Upper lobe of right lung (tissue), 1 donor: ENCODE results near the gene DLG2. TPM values are rescaled to one million over a fixed set of nuclear protein-coding genes. Genes with fewer than 3 reads are reported as not detected.

Experiments
- ATAC-seq: fragments of 200-7000 bp; cut with Tn5 transposase; one replicate; pipeline ENCODE4 v1.9.1; 2020; ENCODE audit warnings: mild to moderate bottlenecking, moderate library complexity
- DNase-seq: peaks from one replicate; pipeline ENCODE4 v3.0.0-alpha.2; 2020
- H3K27ac ChIP-seq: fragments of 200-600 bp; one replicate; pipeline ENCODE4 v1.8.0; 2022
- H3K27me3 ChIP-seq: fragments of 200-600 bp; one replicate; pipeline ENCODE4 v1.8.0; 2022; ENCODE audit warnings: mild to moderate bottlenecking
- H3K36me3 ChIP-seq: fragments of 200-600 bp; one replicate; pipeline ENCODE4 v1.8.0; 2022
- H3K4me1 ChIP-seq: fragments of 200-600 bp; one replicate; pipeline ENCODE4 v1.8.0; 2022
- H3K4me3 ChIP-seq: fragments of 200-600 bp; one replicate; pipeline ENCODE4 v1.8.0; 2022; ENCODE audit warnings: mild to moderate bottlenecking
- H3K9me3 ChIP-seq: fragments of 200-600 bp; one replicate; pipeline ENCODE4 v1.8.0; 2022
- CTCF ChIP-seq: fragments of 200-600 bp; IDR thresholded peaks from one replicate; pipeline ENCODE4 v1.8.0; 2022; ENCODE audit warnings: antibody characterized with exemption
- intact Hi-C: fragments of 100-400 bp; cut with DNase I; formaldehyde crosslinking; loops from one replicate; pipeline ENCODE4 v1.11.0; 2022
- total RNA-seq: library from RNA; stranded (reverse); fragmentation: NEBNext Ultra II Directional; extraction: Animal tissue kit (Norgen Biotek cat#: 25700); gene quantifications from one replicate; pipeline ENCODE4 v1.2.1, GENCODE V29; 2021
- donor health status: DM: no; HTN: yes; CAD: no; lungs with severe emphysema.

Gene DLG2
- total RNA-seq, 1 donor from 2014 or later = 9.7 TPM

DNA sequence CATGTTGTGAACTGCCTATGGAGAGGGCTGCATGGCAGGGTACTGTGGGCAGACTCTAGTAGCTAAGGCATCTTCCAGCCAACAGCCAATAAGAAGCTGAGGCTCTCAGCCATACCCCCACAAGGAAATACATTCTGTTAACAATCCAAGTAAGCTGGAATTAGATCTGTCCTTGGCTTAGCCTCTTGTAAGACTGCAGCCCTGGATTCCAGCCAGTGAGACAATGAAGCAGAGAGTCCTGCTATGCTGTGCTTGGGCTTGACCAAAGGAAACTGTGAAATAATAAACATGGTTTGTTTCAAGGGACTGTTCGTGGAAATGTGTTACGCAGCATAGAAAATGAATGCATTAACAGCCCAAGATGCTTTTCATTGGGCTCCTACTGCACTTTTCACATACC is 1243.6 kb downstream of the DLG2 start:
- Histone ChIP-seq H3K4me1 (no peaks in the 10 kb centered on the region), H3K9me3 (no peaks in the 10 kb centered on the region), H3K27me3 (no peaks in the 10 kb centered on the region), H3K4me3 (no peak overlapping the region), H3K27ac (no peak overlapping the region), H3K36me3 (no peaks in the 10 kb centered on the region)
- TF ChIP-seq CTCF = no peak
- intact Hi-C loops = no loop called here
- ATAC-seq (no peak), DNase-seq (no peak)

DNA sequence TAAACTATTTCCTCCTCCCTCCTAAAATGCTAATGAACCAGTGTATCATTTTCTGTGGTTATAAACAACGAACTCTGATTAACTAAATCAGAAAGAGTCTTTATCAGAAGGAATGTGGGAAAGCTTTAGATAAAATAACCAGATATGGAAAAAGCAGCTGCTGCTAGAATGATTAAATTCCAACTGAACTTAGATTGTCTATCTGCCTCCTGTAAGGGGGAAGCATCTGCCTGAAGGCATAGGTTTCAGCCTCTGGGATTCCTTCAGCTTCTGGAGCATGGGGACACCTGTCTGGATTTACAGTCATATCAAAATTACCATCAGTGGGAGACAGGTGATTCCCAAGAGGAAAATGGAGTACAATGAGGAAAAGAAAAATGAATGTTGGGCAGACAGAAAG is 1245.5 kb downstream of the DLG2 start:
- no peak for ATAC-seq
- no peaks in the 10 kb centered on the region for H3K9me3 ChIP-seq
- no peak for TF ChIP-seq CTCF
- no peaks in the 10 kb centered on the region for H3K27me3 ChIP-seq
- H3K4me1 ChIP-seq = no peaks in the 10 kb centered on the region
- no peaks in the 10 kb centered on the region for H3K36me3 ChIP-seq
- H3K27ac ChIP-seq = no peak overlapping the region
- intact Hi-C loops = no loop called here
- no peak for DNase-seq
- no peak overlapping the region for H3K4me3 ChIP-seq

DNA sequence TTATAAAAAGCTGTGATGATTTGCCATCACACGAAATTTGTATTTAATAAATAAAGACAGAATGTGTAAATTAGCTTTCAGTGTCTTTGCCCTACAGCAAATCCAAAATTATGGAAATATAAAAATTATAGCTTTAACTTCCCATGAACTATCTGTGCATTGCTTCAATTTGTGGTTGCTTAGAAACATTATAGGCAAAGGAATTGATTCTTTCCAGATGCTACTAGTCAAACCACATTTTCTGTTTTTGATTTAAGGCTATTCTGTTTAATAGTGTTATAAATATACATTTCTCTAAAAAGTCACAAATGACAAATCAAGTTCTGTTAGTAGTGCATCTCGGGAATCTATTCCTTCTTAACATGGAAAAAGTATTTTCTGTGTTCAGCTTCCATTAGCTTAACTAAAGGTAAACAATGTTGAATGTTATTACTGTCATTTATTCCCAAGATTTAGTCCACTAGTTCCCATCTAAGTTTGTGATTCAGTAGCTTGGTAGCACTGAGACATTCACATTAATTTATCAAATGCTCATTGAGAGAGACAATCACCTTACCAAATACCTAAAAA is 1254.7 kb downstream of the DLG2 start:
- no peaks in the 10 kb centered on the region for H3K27me3 ChIP-seq
- intact Hi-C loops = no loop called here
- H3K4me1 ChIP-seq = no peaks in the 10 kb centered on the region
- no peak for DNase-seq
- H3K27ac ChIP-seq = no peak overlapping the region
- no peak overlapping the region for H3K4me3 ChIP-seq
- no peak for ATAC-seq
- no peaks in the 10 kb centered on the region for H3K36me3 ChIP-seq
- no peak for TF ChIP-seq CTCF
- no peaks in the 10 kb centered on the region for H3K9me3 ChIP-seq

- Histone ChIP-seq H3K4me1 (no peaks in the 10 kb centered on the region), H3K27ac (no peak overlapping the region), H3K9me3 (no peaks in the 10 kb centered on the region), H3K27me3 (no peaks in the 10 kb centered on the region), H3K36me3 (no peaks in the 10 kb centered on the region), H3K4me3 (no peak overlapping the region)
- no peak for TF ChIP-seq CTCF
- ATAC-seq (no peak), DNase-seq (no peak)
- intact Hi-C loops = no loop called here
These were observed 1269.1 kb downstream of the DLG2 start for GRCh38 chr11:84358034-84358433.

- intact Hi-C loops = no loop called here
- no peak for ATAC-seq
- Histone ChIP-seq H3K4me3 (no peak overlapping the region), H3K27ac (no peak overlapping the region), H3K4me1 (no peaks in the 10 kb centered on the region), H3K27me3 (no peaks in the 10 kb centered on the region), H3K36me3 (no peaks in the 10 kb centered on the region), H3K9me3 (no peaks in the 10 kb centered on the region)
- no peak for TF ChIP-seq CTCF
- no peak for DNase-seq
These were observed 1271.2 kb downstream of the DLG2 start for GRCh38 chr11:84355911-84356310.

GRCh38 chr11:84345597-84345996 is 1281.5 kb downstream of the DLG2 start:
- Histone ChIP-seq H3K27me3 (no peaks in the 10 kb centered on the region), H3K4me3 (no peak overlapping the region), H3K27ac (no peak overlapping the region), H3K9me3 (no peaks in the 10 kb centered on the region), H3K36me3 (no peaks in the 10 kb centered on the region), H3K4me1 (no peaks in the 10 kb centered on the region)
- no peak for ATAC-seq
- no peak for DNase-seq
- intact Hi-C loops = no loop called here
- TF ChIP-seq CTCF = no peak
